GM23338 (cell line): ENCODE measurements around the gene OR10Z1. TPM values are rescaled to one million over a fixed set of nuclear protein-coding genes. Genes with fewer than 3 reads are reported as not detected.

Experiments
- ATAC-seq: fragments of 200-7000 bp; cut with Tn5 transposase; 3 replicates; pipeline ENCODE4 v1.9.1; 2020
- DNase-seq: peaks from one replicate; pipeline ENCODE4 v3.0.0-alpha.2; 2015; ENCODE audit warnings: low spot score
- H2AFZ ChIP-seq: fragments of 200-600 bp; sonication (generic); 2 replicates; pipeline ENCODE4 v1.8.0; 2016; ENCODE audit warnings: antibody characterized with exemption, mild to moderate bottlenecking, moderate library complexity
- H3F3A ChIP-seq: fragments of 200-600 bp; sonication (generic); replicated peaks from 2 replicates; pipeline ENCODE4 v1.8.0; 2017; ENCODE audit warnings: antibody characterized with exemption, mixed run types, low read depth
- H3K27ac ChIP-seq: fragments of 200-600 bp; sonication (generic); 2 replicates; pipeline ENCODE4 v1.6.1; 2016; ENCODE audit warnings: low read depth
- H3K27me3 ChIP-seq: fragments of 200-600 bp; sonication (generic); 2 replicates; pipeline ENCODE4 v1.8.0; 2016; ENCODE audit warnings: mild to moderate bottlenecking, mixed run types, moderate library complexity; ENCODE audit not compliant: insufficient read depth
- H3K36me3 ChIP-seq: fragments of 200-600 bp; sonication (generic); 2 replicates; pipeline ENCODE4 v1.8.0; 2016; ENCODE audit warnings: mild to moderate bottlenecking; ENCODE audit not compliant: insufficient read depth
- H3K4me1 ChIP-seq: fragments of 200-600 bp; sonication (generic); 2 replicates; pipeline ENCODE4 v1.8.0; 2016; ENCODE audit warnings: mild to moderate bottlenecking, moderate library complexity; ENCODE audit not compliant: insufficient read depth
- H3K4me2 ChIP-seq: fragments of 200-600 bp; sonication (generic); 2 replicates; pipeline ENCODE4 v1.7.1; 2017; ENCODE audit warnings: mixed run types
- H3K4me3 ChIP-seq: fragments of 200-600 bp; sonication (generic); 2 replicates; pipeline ENCODE4 v1.6.1; 2016; ENCODE audit warnings: mixed run types
- H3K79me2 ChIP-seq: fragments of 200-600 bp; sonication (generic); replicated peaks from 2 replicates; pipeline ENCODE4 v1.8.0; 2017; ENCODE audit warnings: mild to moderate bottlenecking; ENCODE audit not compliant: insufficient read depth
- H3K9me2 ChIP-seq: fragments of 200-600 bp; sonication (generic); 2 replicates; pipeline ENCODE4 v1.8.0; 2017; ENCODE audit not compliant: insufficient read depth
- H4K20me1 ChIP-seq: fragments of 200-600 bp; sonication (generic); replicated peaks from 2 replicates; pipeline ENCODE4 v1.8.0; 2017; ENCODE audit warnings: mild to moderate bottlenecking; ENCODE audit not compliant: insufficient read depth
- H3K27ac Mint-ChIP-seq: 2 replicates; pipeline ENCODE4 v1.8.0; 2020; ENCODE audit warnings: inconsistent platforms, mild to moderate bottlenecking, moderate library complexity, mixed read lengths
- H3K27me3 Mint-ChIP-seq: 3 replicates; pipeline ENCODE4 v1.8.0; 2022; ENCODE audit warnings: low read depth, mild to moderate bottlenecking, moderate library complexity, mixed read lengths, inconsistent platforms; ENCODE audit not compliant: insufficient read depth, poor library complexity
- H3K36me3 Mint-ChIP-seq: 3 replicates; pipeline ENCODE4 v1.8.0; 2021; ENCODE audit warnings: low read depth, mild to moderate bottlenecking, inconsistent platforms, moderate library complexity, mixed read lengths
- H3K4me1 Mint-ChIP-seq: 3 replicates; pipeline ENCODE4 v1.8.0; 2020; ENCODE audit warnings: mild to moderate bottlenecking, inconsistent platforms, mixed read lengths
- H3K4me3 Mint-ChIP-seq: 3 replicates; pipeline ENCODE4 v1.8.0; 2021; ENCODE audit warnings: moderate library complexity, mild to moderate bottlenecking, inconsistent platforms, mixed read lengths
- H3K9me3 Mint-ChIP-seq: 3 replicates; pipeline ENCODE4 v1.8.0; 2020; ENCODE audit warnings: moderate library complexity, mild to moderate bottlenecking, inconsistent platforms, mixed read lengths
- CREB1 ChIP-seq: fragments of 250-450 bp; sonication (Bioruptor Pico); IDR thresholded peaks from 2 replicates; pipeline ENCODE4 v1.5.0; 2020; ENCODE audit warnings: low read depth, mild to moderate bottlenecking, moderate library complexity
- CTCF ChIP-seq, 2 experiments: fragments of 200-600 bp in 1 of 2; sonication (generic) in 1 of 2; conservative IDR thresholded peaks; 2 replicates each; pipeline versions ENCODE4 v1.5.1 to v1.6.1; 2016 to 2017; ENCODE audit warnings: antibody characterized with exemption in 2 of 2, low read depth in 2 of 2, mild to moderate bottlenecking in 2 of 2, moderate library complexity in 1 of 2
- ETS1 ChIP-seq: IDR thresholded peaks from 2 replicates; pipeline ENCODE4 v1.6.1; 2016; ENCODE audit warnings: antibody characterized with exemption
- EZH2 ChIP-seq: fragments of 200-600 bp; sonication (generic); IDR thresholded peaks from one replicate; pipeline ENCODE4 v1.8.0; 2017; ENCODE audit warnings: antibody characterized with exemption, mild to moderate bottlenecking, low read depth; ENCODE audit not compliant: unreplicated experiment
- EZH2phosphoT487 ChIP-seq: fragments of 200-600 bp; sonication (generic); IDR thresholded peaks from one replicate; pipeline ENCODE4 v1.8.1; 2018; ENCODE audit warnings: antibody characterized with exemption; ENCODE audit not compliant: unreplicated experiment
- JUNB ChIP-seq: IDR thresholded peaks from one replicate; pipeline ENCODE4 v1.6.1; 2016; ENCODE audit warnings: antibody characterized with exemption; ENCODE audit not compliant: unreplicated experiment
- NANOG ChIP-seq: IDR thresholded peaks from 2 replicates; pipeline ENCODE4 v1.6.1; 2016; ENCODE audit warnings: antibody characterized with exemption, borderline replicate concordance
- POLR2AphosphoS5 ChIP-seq: IDR thresholded peaks from 2 replicates; pipeline ENCODE4 v1.6.1; 2016; ENCODE audit warnings: antibody characterized with exemption, low read depth
- STAT1 ChIP-seq: IDR thresholded peaks from one replicate; pipeline ENCODE4 v1.6.1; 2016; ENCODE audit warnings: antibody characterized with exemption; ENCODE audit not compliant: unreplicated experiment
- ZNF114 ChIP-seq: fragments of 250-450 bp; sonication (Bioruptor Pico); IDR thresholded peaks from 2 replicates; pipeline ENCODE4 v1.5.0; 2020; ENCODE audit warnings: mild to moderate bottlenecking, moderate library complexity
- ZNF331 ChIP-seq: fragments of 250-450 bp; sonication (Bioruptor Pico); IDR thresholded peaks from 2 replicates; pipeline ENCODE4 v1.5.0; 2020; ENCODE audit warnings: low read depth, mild to moderate bottlenecking, moderate library complexity
- polyA plus RNA-seq: library from polyadenylated mRNA; unstranded; fragments of >200 nt; fragmentation: Nextera tagmentation; extraction: Ambion mirVana; gene quantifications from 2 replicates; pipeline ENCODE4 v1.2.1, GENCODE V29; 2016
- total RNA-seq: library from RNA; depleted of rRNA; stranded (reverse); fragments of >200 nt; shearing (Covaris generic); gene quantifications from 2 replicates; pipeline ENCODE4 v1.2.3, GENCODE V29; 2014
- TF ChIP-seq, protein P1 (sequence below): fragments of 250-450 bp; sonication (Bioruptor Pico); IDR thresholded peaks from 2 replicates; pipeline ENCODE4 v1.5.0; 2020; ENCODE audit warnings: mild to moderate bottlenecking, moderate library complexity
- TF ChIP-seq, protein P2 (sequence below): IDR thresholded peaks from one replicate; pipeline ENCODE4 v1.6.1; 2018; ENCODE audit warnings: antibody characterized with exemption; ENCODE audit not compliant: unreplicated experiment

Gene OR10Z1
- total and polyA plus RNA-seq, 2 experiments from 2014 or later, result not detected

- peaks cover 7% of the 10 kb centered on the region; the same call in 2 of the 3 replicates for H3K9me3 Mint-ChIP-seq
- Histone ChIP-seq H3K9me2 (no peaks in the 10 kb centered on the region), H3K4me2 (no peak overlapping the region), H3F3A (no peaks in the 10 kb centered on the region), H3K79me2 (no peaks in the 10 kb centered on the region), H2AFZ (no peak overlapping the region), H3K4me3 (no peak overlapping the region), H3K36me3 (no peaks in the 10 kb centered on the region), H4K20me1 (no peaks in the 10 kb centered on the region), H3K4me1 (no peaks in the 10 kb centered on the region), H3K27ac (no peak overlapping the region), H3K27me3 (no peaks in the 10 kb centered on the region)
- no peak overlapping the region for H3K4me3 Mint-ChIP-seq
- DNase-seq (no peak), ATAC-seq (no peak)
- H3K36me3 Mint-ChIP-seq, result peaks cover 5% of the 10 kb centered on the region; the same call in 2 of the 3 replicates
- no peak overlapping the region for H3K27ac Mint-ChIP-seq
- TF ChIP-seq CTCF (conservative IDR thresholded peaks at IDR 0.05; ENCODE audit: low read depth in 2 of 2) (no peak), ZNF114 (CRISPR knock-in tag) (no peak), ZNF331 (no peak), JUNB (no peak), EZH2phosphoT487 (no peak), ETS1 (no peak), CREB1 (CRISPR knock-in tag) (no peak), STAT1 (no peak), NANOG (no peak), EZH2 (no peak), POLR2AphosphoS5 (no peak)
- TF ChIP-seq, protein P1, sequence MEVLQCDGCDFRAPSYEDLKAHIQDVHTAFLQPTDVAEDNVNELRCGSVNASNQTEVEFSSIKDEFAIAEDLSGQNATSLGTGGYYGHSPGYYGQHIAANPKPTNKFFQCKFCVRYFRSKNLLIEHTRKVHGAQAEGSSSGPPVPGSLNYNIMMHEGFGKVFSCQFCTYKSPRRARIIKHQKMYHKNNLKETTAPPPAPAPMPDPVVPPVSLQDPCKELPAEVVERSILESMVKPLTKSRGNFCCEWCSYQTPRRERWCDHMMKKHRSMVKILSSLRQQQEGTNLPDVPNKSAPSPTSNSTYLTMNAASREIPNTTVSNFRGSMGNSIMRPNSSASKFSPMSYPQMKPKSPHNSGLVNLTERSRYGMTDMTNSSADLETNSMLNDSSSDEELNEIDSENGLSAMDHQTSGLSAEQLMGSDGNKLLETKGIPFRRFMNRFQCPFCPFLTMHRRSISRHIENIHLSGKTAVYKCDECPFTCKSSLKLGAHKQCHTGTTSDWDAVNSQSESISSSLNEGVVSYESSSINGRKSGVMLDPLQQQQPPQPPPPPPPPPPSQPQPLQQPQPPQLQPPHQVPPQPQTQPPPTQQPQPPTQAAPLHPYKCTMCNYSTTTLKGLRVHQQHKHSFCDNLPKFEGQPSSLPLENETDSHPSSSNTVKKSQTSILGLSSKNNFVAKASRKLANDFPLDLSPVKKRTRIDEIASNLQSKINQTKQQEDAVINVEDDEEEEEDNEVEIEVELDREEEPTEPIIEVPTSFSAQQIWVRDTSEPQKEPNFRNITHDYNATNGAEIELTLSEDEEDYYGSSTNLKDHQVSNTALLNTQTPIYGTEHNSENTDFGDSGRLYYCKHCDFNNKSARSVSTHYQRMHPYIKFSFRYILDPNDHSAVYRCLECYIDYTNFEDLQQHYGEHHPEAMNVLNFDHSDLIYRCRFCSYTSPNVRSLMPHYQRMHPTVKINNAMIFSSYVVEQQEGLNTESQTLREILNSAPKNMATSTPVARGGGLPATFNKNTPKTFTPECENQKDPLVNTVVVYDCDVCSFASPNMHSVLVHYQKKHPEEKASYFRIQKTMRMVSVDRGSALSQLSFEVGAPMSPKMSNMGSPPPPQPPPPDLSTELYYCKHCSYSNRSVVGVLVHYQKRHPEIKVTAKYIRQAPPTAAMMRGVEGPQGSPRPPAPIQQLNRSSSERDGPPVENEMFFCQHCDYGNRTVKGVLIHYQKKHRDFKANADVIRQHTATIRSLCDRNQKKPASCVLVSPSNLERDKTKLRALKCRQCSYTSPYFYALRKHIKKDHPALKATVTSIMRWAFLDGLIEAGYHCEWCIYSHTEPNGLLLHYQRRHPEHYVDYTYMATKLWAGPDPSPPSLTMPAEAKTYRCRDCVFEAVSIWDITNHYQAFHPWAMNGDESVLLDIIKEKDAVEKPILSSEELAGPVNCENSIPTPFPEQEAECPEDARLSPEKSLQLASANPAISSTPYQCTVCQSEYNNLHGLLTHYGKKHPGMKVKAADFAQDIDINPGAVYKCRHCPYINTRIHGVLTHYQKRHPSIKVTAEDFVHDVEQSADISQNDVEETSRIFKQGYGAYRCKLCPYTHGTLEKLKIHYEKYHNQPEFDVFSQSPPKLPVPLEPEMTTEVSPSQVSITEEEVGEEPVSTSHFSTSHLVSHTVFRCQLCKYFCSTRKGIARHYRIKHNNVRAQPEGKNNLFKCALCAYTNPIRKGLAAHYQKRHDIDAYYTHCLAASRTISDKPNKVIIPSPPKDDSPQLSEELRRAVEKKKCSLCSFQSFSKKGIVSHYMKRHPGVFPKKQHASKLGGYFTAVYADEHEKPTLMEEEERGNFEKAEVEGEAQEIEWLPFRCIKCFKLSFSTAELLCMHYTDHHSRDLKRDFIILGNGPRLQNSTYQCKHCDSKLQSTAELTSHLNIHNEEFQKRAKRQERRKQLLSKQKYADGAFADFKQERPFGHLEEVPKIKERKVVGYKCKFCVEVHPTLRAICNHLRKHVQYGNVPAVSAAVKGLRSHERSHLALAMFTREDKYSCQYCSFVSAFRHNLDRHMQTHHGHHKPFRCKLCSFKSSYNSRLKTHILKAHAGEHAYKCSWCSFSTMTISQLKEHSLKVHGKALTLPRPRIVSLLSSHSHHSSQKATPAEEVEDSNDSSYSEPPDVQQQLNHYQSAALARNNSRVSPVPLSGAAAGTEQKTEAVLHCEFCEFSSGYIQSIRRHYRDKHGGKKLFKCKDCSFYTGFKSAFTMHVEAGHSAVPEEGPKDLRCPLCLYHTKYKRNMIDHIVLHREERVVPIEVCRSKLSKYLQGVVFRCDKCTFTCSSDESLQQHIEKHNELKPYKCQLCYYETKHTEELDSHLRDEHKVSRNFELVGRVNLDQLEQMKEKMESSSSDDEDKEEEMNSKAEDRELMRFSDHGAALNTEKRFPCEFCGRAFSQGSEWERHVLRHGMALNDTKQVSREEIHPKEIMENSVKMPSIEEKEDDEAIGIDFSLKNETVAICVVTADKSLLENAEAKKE (CRISPR knock-in tag), result no peak
- TF ChIP-seq, protein P2, sequence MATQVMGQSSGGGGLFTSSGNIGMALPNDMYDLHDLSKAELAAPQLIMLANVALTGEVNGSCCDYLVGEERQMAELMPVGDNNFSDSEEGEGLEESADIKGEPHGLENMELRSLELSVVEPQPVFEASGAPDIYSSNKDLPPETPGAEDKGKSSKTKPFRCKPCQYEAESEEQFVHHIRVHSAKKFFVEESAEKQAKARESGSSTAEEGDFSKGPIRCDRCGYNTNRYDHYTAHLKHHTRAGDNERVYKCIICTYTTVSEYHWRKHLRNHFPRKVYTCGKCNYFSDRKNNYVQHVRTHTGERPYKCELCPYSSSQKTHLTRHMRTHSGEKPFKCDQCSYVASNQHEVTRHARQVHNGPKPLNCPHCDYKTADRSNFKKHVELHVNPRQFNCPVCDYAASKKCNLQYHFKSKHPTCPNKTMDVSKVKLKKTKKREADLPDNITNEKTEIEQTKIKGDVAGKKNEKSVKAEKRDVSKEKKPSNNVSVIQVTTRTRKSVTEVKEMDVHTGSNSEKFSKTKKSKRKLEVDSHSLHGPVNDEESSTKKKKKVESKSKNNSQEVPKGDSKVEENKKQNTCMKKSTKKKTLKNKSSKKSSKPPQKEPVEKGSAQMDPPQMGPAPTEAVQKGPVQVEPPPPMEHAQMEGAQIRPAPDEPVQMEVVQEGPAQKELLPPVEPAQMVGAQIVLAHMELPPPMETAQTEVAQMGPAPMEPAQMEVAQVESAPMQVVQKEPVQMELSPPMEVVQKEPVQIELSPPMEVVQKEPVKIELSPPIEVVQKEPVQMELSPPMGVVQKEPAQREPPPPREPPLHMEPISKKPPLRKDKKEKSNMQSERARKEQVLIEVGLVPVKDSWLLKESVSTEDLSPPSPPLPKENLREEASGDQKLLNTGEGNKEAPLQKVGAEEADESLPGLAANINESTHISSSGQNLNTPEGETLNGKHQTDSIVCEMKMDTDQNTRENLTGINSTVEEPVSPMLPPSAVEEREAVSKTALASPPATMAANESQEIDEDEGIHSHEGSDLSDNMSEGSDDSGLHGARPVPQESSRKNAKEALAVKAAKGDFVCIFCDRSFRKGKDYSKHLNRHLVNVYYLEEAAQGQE, result no peak
- no peaks in the 10 kb centered on the region for H3K4me1 Mint-ChIP-seq
- peaks cover 4% of the 10 kb centered on the region for H3K27me3 Mint-ChIP-seq
These were observed 33.8 kb downstream of the OR10Z1 start for GRCh38 chr1:158638904-158639303.
